ENCODE data around the gene TCF7L1.

The TCF7L1 gene

DNA sequence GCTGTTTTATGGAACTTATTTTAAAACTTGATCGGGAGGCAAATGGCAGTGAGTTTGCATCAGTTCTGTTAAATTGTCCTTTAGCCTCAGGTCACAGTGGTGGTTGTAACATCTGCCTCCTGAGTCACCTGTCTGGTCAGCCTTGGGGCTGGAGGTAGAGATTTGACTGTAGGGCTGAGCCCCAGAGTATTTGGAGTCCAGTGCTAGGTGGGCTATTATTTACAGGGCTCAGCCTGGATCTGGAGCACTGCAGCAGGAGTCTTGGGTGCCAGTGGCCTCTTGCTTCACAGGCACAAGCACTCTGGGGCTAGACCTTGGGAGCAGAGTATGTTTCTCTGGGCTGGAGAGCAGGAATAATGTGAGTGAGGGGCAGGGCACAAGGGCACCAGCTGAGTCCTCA is 32.8 kb downstream of the TCF7L1 start:
- in situ Hi-C loops (cut with HindIII; ENCODE audit: low sequenced_read_pairs), result no loop called here
- no peak overlapping the region for H3K4me3 ChIP-seq (ENCODE audit: low read depth, low read length)
- no peak for DNase-seq (ENCODE audit: low read depth)
- TF ChIP-seq, protein P1, sequence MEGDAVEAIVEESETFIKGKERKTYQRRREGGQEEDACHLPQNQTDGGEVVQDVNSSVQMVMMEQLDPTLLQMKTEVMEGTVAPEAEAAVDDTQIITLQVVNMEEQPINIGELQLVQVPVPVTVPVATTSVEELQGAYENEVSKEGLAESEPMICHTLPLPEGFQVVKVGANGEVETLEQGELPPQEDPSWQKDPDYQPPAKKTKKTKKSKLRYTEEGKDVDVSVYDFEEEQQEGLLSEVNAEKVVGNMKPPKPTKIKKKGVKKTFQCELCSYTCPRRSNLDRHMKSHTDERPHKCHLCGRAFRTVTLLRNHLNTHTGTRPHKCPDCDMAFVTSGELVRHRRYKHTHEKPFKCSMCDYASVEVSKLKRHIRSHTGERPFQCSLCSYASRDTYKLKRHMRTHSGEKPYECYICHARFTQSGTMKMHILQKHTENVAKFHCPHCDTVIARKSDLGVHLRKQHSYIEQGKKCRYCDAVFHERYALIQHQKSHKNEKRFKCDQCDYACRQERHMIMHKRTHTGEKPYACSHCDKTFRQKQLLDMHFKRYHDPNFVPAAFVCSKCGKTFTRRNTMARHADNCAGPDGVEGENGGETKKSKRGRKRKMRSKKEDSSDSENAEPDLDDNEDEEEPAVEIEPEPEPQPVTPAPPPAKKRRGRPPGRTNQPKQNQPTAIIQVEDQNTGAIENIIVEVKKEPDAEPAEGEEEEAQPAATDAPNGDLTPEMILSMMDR (IDR thresholded peaks at IDR 0.05; ENCODE audit: low read depth, low read length, missing control alignments), result no peak

DNA sequence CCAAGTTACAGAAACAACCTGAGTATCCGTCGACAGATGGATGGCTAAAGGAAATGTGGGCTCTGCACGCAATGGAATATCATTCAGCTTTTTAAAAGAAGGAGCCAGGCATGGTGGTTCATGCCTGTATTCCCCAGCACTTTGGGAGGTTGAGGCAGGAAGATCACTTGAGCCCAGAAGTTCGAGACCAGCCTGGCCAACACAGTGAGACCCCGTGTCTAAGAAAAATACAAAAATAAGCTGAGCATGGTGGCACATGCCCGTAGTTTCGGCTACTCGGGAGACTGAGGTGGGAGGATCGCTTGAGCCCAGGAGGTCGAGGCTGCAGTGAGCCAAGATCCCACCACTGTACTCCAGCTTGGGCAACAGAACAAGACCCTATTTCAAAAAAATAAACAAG is 34.3 kb downstream of the TCF7L1 start:
- in situ Hi-C loops (cut with HindIII; ENCODE audit: low sequenced_read_pairs), result no loop called here
- TF ChIP-seq, protein P1 (IDR thresholded peaks at IDR 0.05; ENCODE audit: low read depth, low read length, missing control alignments), result no peak
- no peak overlapping the region for H3K4me3 ChIP-seq (ENCODE audit: low read depth, low read length)
- no peak for DNase-seq (ENCODE audit: low read depth)

DNA sequence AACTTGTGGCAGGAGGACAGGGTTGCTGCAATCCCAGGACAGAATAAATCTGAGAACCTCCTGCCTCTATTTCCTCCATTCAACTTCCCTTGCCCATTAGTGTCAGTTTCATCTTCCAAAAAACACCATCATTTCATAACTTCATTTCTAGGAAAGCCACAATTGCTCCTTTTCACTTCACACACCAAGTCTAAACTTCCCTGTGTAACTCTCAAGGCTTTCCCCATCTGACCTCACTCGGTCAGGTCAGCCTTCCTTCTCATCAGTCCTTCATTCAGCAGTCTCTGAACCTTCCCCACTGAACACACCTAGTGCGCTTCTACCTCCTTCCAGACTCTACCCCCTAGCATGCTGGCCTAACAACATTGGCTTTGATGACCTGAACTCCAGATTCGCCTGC is 35.8 kb downstream of the TCF7L1 start:
- DNase-seq (ENCODE audit: low read depth), result no peak
- in situ Hi-C loops (cut with HindIII; ENCODE audit: low sequenced_read_pairs), result no loop called here
- TF ChIP-seq, protein P1 (IDR thresholded peaks at IDR 0.05; ENCODE audit: low read depth, low read length, missing control alignments), result no peak
- H3K4me3 ChIP-seq (ENCODE audit: low read depth, low read length), result no peak overlapping the region

DNA sequence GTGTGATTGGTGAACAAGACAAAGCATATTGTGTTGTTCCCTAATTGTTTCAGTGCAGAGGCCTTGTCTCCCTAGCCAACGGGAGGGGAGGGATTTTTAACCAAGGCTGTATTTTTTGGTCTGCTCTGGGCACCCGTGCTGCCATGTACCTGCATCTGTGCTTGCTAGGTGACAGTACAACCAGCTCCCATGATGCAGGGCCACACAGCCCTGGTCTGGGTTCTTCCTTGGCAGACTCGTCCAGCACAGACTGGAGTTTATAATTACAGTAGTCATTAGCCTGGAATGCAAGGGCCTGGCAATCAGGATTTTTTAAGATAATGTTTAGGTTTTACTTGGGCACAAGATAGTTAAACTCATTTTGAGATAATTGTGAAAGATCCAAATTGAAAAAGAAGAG is 36.4 kb downstream of the TCF7L1 start:
- TF ChIP-seq, protein P1 (IDR thresholded peaks at IDR 0.05; ENCODE audit: low read depth, low read length, missing control alignments), result no peak
- no peak overlapping the region for H3K4me3 ChIP-seq (ENCODE audit: low read depth, low read length)
- DNase-seq (ENCODE audit: low read depth), result no peak
- in situ Hi-C loops (cut with HindIII; ENCODE audit: low sequenced_read_pairs), result no loop called here

DNA sequence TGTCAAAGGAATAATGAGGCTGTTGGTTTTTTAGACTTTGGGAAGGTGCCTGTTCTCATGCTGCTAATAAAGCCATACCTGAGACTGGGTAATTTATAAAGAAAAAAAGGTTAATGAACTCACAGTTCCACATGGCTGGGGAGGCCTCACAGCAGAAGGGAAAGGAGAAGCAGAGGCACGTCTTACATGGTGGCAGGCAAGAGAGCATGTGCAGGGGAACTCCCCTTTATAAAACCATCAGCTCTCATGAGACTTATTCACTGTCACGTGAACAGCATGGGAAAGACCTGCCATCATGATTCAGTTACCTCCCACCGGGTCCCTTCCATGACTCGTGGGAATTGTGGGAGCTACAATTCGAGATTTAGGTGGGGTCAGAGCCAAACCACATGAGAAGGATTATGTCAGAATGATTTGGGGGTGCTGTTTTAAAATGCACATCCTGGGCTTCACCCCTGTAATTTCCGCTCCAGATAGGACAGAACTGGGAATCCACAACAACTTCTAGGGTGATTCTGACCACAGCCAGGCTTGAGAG is 37.8 kb downstream of the TCF7L1 start:
- H3K4me3 ChIP-seq (ENCODE audit: low read depth, low read length), result no peak overlapping the region
- in situ Hi-C loops (cut with HindIII; ENCODE audit: low sequenced_read_pairs), result no loop called here
- DNase-seq (ENCODE audit: low read depth), result no peak
- TF ChIP-seq, protein P1 (IDR thresholded peaks at IDR 0.05; ENCODE audit: low read depth, low read length, missing control alignments), result no peak

DNA sequence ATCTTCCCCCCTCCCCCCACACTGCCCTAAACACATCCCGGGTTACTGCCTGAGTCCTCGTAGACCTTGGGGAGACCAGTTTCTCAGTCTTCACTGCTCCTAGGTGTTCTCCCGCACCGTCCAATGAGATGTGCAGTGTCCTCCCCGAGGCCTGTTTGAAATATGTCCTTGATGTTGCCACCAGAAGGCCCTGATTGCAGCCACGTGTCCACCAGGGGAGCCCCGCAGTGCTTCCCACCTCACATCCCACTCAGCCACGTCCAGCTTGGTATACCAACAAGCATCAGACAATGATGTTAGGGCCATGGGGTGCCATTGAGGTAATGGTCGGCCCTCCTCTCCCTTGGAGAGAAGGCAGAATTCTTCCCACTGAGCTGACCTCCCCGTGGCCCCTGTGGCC is 38.7 kb downstream of the TCF7L1 start:
- TF ChIP-seq, protein P1 (IDR thresholded peaks at IDR 0.05; ENCODE audit: low read depth, low read length, missing control alignments), result no peak
- in situ Hi-C loops (cut with HindIII; ENCODE audit: low sequenced_read_pairs), result no loop called here
- H3K4me3 ChIP-seq (ENCODE audit: low read depth, low read length), result no peak overlapping the region
- no peak for DNase-seq (ENCODE audit: low read depth)

DNA sequence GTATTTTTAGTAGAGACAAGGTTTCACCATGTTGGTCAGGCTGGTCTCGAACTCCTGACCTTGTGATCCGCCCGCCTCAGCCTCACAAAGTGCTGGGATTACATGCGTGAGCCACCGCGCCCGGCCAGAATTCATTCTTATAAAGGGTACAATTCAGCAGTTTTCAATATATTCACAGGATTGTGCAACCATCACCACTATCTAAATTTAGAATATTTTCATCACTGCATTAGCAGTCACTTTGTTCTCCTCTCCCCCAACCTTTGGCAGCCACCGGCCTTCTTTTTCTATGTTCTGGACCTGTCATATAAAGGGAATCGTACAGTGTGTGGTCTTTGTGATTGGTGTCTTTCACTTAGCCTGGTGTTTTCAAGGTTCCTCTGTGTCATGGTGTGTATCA is 40.7 kb downstream of the TCF7L1 start:
- in situ Hi-C loops (cut with HindIII; ENCODE audit: low sequenced_read_pairs), result no loop called here
- H3K4me3 ChIP-seq (ENCODE audit: low read depth, low read length), result no peak overlapping the region
- TF ChIP-seq, protein P1 (IDR thresholded peaks at IDR 0.05; ENCODE audit: low read depth, low read length, missing control alignments), result no peak
- DNase-seq (ENCODE audit: low read depth), result no peak

All from astrocyte of the cerebellum (primary cell).